HG02798 (cell line): ENCODE results near the gene EMID1.

ENCODE experiments used
- ATAC-seq: cut with Tn5 transposase; IDR thresholded peaks from one replicate; pipeline ENCODE4 v1.9.1; 2021; ENCODE audit warnings: mild to moderate bottlenecking; ENCODE audit not compliant: unreplicated experiment, poor library complexity

EMID1 gene

DNA sequence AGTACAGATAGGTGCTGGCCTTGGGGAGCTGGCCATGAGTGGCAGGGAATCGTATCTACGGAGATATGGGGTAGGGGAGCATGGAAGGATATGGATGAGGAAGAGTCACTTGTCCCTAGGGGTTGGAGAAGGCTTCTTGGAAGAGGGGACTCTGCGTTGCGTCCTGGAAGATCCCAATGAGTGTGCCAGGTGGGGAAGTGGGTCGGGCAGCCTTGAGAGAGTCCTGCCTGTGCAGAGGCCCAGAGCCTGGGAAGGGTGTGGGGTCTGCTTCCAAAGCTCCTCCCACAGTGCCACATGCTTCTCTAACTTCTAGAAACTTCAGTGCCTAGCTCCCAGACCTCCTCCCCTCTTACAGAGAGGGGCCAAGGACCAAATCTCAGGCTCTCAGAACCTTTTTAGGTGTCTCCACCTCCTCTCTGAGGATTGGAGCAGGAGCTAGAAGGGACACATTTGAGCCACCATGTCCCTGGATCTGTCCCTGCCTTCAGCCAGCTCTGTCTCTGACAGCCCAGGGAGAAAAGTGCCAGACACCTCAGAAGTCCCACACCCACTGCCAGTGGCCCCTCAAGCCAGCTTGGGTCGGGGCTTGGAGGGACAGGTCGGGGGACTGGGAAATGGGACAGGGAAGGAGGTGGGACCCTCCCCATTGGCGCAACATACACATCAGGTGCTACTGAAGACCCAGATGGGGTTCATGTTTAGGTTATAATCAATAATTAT, 51.1 kb downstream of the EMID1 start:
- no peak for ATAC-seq

DNA sequence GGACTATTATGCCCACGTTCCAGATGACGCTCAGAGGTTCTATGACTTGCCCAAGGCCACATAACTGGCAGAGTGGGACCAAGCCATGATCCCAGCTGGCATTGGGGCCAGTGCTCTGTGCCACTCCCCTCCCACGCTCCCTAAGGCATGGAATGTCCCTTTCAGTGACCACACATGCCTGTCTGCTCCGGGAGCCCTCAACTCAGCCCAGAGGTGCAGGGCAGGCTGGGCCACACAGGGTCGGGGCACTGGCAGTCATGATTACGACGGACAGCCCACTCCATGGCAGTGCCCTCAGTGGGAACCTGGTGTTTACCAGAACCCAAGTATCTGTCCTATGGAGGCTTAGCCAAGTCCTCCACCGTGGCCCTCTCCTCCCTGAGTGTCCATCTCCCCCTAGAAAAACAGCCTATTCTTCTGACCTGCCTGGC, 52.1 kb downstream of the EMID1 start:
- ATAC-seq: no peak

DNA sequence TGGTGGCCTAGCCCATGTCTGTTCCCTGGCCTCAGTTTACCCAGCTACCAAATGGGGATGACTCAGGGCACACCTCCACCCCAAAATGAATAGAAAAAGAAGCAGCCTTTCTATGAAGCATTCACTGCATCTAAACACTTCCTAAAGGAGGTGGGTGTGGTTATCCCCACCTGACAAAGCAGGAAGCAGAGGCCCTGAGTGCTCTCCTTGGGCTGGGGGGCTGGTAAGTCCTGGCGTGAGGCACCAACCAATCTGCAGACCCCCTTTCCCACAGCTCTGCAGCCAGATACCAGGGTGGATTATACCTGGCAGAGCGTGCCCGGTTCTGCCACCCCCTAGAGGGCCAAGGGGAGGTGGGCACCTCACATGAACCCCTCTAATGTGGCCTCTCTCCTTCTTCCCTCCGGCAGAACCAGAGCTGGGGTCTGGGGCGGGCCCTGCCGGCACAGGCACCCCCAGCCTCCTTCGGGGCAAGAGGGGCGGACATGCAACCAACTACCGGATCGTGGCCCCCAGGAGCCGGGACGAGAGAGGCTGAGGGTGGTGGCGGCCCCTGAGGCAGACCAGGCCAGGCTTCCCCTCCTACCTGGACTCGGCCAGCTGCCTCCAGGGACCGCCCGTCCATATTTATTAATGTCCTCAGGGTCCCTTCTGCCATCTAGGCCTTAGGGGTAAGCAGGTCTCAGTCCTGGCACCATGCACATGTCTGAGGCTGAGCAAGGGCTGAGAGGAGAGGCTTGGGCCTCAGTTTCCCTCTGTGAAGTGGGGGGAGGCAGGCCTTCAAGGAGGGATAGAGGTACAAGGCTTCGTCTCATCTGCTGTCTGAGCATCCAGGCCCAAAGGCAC, 52.9 kb downstream of the EMID1 start:
- ATAC-seq: no peak

DNA sequence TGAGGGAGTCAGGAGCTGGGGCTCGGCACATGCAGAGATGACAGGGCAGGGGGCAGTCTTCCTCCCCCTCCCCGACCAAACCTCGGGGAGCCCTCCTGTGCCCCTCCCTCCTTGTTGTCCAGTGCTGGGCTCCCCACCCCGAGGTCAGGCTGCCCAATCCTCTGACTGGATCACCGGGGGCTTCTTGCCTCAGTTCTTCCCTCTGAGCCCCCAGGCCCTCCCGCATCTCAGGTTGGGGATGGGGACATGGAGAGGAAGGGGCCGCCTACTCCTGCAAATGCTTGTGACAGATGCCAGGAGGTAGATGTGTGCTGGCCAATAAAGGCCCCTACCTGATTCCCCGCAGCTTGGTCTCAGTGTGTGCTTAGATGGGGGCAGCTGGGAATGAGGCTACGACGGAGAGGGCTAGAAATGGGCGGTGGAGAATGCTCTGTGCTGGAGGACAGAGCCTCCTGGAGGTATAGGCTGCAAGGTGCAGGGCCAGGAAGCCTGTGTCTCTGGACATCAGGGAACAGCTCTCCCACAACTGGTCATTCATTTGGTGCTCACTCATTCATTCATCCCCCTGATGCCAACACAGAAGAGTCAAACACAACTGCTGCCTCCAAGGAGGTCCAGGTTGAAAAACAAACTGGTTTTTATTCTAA, 53.7 kb downstream of the EMID1 start:
- ATAC-seq: no peak

DNA sequence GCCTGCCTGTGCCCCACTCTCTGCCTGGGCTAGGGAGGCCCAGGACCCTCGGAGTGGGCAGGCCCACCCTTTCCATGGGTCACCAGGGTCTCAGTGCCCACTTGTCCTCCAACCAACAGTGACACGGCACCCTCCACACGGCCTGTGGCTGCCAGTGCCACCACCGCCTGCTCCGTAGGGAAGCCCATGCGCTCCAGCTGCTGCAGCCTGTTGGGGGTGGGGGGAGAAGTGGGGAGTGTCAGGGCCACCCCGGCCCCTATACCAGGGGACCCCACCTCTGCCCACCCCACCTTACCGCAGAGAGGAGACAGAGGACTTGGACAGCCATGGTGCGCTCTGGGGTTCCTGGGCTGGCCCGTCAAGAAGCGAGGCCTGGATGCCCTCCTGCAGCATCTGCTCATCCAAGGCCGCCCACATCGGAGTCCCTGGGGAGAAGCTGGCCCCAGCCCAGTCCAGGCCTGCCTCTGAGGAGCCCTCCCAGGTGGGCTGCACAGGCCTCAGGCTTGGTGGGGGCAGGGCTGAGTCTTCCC, 54.4 kb downstream of the EMID1 start:
- no peak for ATAC-seq

DNA sequence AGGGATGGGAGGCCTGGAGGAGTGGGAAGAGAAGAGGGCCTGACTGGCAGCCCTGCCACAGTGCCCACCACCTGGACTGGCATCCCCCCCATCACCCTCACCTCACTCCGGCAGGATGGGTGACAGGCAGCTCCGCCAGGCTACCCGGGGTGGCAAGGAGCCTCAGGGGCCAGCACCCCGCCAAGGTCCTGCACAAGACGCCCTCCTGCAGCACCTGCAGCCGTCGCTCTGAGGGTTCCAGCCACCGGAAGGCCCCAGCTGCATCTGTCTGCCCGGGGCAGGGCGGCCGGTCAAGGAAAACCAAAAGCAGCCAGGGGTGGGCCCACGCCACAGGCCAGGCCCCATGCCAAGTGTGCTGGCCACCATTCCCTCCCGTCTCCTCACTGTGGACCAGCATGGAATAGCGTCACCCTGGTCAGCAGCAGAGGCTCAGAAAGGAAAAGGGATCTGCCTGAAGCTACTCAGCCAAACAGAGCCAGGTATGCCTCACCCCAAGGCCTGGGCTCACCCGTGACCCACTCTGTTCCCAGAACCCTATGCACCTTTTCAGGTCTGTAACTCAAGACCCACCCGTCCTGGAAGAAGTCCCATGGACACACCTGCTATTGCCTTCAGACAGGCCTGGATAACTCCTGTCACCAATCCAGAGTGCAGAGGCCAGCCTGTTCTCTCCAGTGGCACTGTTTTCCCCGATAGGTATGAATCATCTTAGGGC, 55.1 kb downstream of the EMID1 start:
- ATAC-seq: no peak

DNA sequence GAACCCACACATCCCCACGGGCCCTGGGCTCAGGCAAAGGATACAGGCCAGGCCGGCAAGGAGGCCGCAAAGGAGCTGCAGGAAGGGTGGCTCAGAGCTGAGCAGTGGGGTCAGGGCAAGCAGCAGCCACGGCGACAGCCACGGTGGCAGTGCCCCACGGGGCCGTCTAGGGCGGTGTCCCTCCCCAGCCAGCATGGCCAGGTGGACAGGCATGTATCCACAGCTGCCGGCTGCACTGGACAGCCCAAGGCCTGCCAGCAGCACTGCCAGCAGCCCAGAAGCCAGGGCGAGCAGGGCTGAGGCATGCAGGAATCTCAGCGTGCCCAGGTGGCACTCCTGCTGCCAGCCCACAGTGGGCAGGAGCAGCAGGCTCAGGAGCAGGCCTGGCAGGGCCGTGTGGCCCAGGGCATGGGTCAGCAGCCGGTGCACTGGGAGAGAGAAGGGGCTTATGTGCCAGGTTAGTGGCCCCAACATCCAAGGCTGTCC, 58.1 kb downstream of the EMID1 start:
- no peak for ATAC-seq

DNA sequence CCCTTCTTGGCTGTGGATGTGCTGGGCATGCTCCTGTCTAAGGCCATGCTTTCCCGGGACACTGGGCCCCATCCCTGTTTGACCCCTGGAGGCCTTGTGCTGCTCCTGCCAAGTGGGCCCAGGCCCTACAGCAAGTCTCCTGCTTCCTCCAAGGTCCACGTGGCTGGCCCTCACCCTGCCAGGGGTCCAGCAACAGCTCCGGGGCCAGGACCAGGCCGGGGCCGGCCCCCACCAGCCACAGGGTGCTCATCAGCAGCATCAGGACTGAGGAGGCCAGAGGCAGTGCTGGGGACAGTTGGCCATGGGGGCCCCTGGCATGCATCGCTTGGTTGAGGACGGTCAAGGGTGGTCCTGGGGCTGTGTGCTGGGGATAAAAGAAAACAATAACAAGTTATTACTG, 59.6 kb downstream of the EMID1 start:
- no peak for ATAC-seq

DNA sequence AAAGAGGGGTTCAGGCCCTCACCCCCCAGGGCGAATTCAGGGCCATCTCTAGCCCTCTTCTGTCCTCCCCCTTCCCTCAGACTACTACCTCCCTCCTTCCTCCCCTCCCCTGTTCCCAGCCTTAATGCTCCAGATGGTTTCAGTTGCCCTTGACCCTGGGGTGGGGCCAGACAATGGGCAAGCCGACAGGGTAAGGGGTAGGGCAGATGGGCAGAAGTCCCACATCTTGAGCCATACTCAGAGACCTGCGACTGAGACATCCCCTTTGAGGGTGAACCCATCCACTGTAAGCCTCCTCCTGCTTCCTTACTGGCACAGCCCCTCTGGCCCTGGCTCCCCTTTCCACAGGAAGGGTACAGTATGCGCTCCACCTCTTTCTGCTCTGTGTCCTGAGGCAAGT, 60.2 kb downstream of the EMID1 start:
- no peak for ATAC-seq

DNA sequence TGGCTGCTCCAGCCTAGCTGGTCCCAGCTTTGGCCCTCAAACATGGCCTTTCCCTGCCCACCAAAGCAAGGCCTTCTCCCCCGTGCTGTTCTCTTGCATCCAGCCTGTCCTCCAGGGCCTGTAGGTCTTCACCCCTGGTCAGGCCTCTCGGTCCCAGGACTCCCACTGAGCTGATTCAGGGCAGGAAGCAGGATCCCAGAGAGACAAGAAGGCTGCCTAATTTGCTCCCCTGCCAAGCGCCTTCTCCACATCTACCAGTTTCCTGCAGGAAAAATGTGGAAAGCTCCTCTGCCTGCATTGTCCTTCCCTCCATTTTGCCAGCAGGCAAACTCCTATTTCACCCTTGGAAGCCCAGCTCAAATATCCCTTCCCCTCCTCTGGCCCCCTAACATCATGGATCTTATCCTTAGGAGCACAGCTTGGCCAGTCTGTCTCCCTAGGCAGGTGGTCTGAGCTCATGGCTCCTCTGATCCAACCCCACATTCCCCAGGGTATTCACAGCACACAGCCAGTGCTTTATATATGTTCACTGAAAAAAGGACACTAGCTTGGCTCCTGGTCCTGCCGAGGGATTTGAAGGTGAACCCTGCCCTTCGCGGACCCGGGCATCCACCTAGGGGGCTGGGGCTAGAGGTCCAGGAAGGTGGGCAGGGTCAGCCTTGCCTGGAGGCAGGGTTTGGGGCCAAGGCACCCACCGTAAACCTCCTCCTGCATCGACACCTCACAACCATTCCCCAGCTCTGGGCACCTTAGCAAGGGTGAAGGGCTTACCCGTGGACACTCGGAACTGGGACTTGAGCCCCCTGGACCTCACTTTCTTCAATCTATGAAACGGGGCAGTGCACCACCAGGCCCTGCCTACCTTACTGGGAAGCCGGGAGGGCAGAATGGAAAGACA, 61.1 kb downstream of the EMID1 start:
- ATAC-seq: no peak

DNA sequence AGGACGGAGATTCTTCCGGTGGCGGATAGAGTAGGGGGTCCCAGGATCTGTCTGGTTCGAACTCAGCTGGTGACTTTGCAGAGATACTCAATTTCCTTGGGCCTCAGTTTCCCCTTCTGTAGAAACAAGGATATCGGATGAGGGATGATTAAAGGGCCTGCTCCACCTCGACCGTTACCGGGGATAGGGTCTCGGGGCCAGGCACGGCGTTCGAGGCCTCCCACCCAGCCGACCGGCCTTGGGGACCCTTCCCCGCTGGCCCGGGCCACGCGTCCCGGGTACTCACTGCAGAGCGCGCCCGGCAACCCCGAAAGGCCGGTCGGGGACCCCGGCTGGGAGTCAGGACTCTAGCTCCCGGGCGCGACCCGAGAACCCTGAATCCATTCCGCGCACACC, 61.8 kb downstream of the EMID1 start:
- ATAC-seq: no peak

DNA sequence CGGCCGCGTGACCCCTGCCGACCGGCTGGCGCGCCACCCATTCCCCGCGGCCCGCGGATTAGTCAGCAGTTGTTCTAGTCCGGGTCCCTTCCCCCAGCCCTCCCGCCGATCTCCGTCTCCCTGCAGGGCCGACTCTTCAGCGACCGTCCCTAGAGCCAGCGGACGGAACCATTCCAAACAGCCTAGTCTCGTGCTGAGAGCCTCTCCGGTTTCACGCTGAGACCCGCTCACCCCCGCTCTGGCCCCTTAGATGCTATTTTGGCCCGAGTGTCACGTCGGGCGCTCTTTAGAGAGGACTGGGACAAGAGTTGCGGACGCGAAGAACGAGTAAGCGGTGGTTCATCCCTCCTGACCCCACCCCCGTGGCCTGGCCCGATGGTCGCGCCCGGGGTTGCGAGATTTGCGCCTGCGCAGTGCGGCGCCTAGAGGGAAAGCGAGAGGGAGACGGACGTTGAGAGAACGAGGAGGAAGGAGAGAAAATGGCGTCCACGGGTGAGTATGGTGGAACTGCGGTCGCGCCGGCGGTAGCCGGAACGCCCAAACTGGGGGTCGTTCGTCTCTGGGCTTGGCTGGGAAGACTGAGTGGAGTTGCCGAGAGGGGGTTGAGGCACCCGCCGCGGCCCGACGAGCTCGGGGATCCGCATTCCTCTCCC, 62.3 kb downstream of the EMID1 start, which contains the start of the genes EWSR1 and RHBDD3:
TSS of gene EWSR1 (plus strand) at position 411 of the 653 bp plus-strand sequence. CDS start at position 480, 69 bp downstream.
TSS of gene RHBDD3 (minus strand) at position 124 of the 653 bp plus-strand sequence. CDS start 2,355 bp downstream, outside the sequence.
- peak; percentile 83 for ATAC-seq

DNA sequence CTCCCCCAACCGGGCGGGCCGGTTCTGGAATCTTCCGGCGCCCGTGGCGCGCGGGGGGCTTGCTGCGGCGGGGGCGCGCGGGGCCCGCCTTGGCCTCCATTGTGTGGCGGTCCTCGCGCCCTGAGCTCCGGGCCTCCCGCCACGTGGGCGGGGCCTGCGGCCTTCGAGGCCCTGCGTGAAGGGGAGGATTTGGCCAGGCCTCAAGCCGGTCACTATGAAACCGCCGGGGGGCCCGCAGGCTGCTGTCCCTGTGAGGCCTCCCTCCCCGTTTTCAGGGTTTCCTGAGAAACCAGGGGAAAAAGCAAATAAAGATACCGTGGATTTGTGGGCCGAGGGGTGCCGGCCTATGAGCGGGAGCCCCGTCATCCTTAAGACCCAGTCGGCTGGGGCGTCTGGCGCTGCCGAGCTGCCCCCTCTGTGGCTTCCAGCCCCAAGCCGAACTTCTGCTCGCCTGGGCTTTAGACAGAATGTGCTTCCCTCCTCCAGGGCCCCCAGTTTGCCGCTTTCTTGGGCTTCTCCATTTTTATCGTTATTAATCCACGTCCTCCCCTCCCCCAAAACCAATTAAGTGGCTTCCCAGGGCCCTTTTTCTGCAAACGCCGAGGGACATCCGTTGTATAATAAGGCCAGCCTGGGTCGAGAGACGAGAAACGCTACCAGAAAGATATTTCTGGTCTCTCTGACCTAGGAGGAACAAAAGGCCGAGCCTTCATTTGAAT, 63.0 kb downstream of the EMID1 start:
- ATAC-seq: peak; percentile 25

DNA sequence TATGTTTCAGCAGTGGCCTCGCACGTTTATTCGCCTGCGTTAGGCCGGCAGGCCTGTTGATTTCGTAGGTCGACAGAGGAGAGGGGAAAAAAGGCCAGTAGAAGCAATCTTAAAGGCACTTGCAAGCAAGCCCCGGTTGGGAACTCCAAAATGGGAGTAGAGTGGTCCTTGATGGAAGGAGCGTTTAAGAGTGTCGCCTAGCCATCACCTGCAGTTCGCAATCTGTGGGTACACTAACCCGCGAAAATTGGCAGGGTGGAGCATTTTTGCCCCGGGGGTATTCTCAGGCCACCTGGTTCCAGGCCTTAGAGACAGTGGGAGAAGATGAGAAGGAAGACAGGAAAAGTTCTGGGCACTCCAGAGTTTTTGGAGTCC, 63.5 kb downstream of the EMID1 start:
- ATAC-seq: no peak

DNA sequence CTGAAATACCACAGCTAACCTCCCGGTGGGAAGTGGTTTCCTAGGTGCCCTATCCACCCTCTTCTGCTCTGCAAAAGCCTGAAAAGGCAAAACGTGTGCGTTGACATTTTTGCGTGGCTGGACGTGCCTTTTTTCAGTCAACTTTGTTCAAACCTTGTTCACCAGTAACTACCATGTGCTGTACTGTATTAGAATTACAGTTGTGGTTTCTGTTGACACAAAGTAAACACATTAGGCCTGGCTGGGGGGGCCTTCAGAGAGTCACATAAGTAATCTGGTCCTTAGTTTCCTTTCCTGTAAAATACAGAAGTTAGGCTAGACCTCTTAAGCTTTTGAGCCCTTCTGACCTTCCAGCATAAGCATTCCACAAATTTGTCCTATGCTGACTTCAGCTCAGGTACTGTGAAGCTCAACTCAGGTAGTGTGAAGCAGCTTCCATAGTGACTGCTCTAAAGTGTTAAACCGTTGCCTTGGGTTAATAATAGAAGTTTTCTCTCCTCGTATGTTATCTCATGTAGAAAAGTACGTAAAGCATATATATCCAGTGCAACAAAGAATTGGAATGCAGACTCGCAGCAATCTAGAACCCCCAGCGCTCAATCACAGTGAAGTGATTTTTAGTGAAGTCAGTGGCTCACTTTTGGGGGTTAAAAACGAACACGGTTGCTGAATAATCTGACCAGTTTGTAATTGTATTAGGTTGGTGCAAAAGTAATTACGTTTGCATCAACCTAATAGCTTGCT, 64.2 kb downstream of the EMID1 start:
- ATAC-seq: no peak

DNA sequence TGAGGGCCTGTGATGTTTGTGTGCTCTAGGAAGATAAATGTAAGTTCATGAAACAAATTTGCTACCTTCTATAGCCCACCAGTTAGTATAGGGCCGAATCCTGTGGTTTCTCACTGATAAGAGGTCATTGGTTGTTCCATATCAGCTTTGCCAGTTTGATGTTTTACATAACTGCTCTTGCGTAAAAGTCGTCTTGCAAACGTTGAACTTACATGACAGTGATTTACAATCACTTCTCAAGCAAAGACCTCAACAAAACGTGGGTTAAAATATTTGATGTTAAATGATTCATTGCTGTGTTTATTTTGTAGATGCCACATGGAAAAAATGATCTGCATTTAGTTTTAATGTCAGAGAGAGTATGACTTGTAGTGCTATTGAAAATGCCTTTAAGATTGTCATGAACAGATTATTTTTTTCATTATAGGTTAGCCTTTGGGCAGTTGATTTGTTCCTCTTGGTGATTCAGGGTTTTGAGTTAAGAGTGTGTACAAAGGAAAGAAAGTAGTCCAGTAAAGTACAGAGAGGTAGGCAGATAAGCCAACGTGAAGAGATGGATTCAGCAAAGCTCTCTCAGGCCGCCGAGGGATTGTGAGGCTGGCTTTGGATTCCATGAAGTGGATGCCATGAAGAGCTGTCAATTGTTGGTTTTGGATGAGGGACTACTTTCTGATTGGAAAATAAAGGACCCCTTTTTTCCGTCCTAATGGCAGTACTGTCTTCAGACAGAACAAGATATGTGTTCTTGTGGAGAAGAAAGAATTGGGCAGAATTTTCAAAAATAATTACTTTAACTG, 65.0 kb downstream of the EMID1 start:
- no peak for ATAC-seq
